ENCODE data around the gene RPUSD4. TPM values are rescaled to one million over a fixed set of nuclear protein-coding genes. Genes with fewer than 3 reads are reported as not detected.

RPUSD4 gene
- polyA plus RNA-seq, 1 of the 3 experiments (the other 2 are of a cell fraction) = 18.0 TPM

DNA sequence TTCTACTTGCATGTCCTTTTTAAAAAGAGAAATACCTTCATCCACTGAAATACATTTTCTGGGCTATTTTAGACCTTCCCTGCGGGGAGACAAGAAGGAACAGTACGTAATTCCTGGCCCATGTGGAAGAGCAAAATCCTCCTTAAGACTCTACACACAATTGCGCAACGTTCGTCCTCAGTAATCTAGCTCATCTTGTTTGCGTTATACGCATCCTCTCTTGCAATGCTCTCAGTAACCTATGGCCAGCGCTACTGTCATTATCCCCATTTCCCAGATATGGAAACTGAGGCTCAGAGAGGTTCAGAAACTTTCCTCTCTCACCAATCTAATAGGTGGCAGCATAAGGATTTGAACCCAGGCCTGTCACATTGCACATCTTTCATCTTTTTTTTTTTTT lies 54.6 kb downstream of the RPUSD4 start:
- Histone ChIP-seq H2AFZ (ENCODE audit: low read depth) (no peak overlapping the region), H3K36me3 (replicated peaks in 1 of 2; ENCODE audit: control insufficient read depth in 1 of 2, insufficient read depth in 2 of 2, low read length in 1 of 2) (no peaks in the 10 kb centered on the region), H3F3A (replicated peaks; ENCODE audit: insufficient read depth) (no peaks in the 10 kb centered on the region), H3K79me2 (ENCODE audit: insufficient read depth) (no peaks in the 10 kb centered on the region), H3K9me2 (no peaks in the 10 kb centered on the region), H3K4me2 (no peak overlapping the region), H3K27me3 (ENCODE audit: insufficient read depth) (no peaks in the 10 kb centered on the region), H3K9ac (no peak overlapping the region), H3K4me3 (ENCODE audit: low read depth in 2 of 2, low read length in 1 of 2) (no peak overlapping the region), H3K4me1 (ENCODE audit: control insufficient read depth in 1 of 2, insufficient read depth in 2 of 2, low read depth in 1 of 2, low read length in 1 of 2) (peaks cover 0 to 28% of the 10 kb centered on the region in 2 experiments; a peak in 1 of 4 replicates), H3K9me3 (no peaks in the 10 kb centered on the region; the same call in 1 of the 2 replicates), H4K20me1 (ENCODE audit: insufficient read depth) (no peaks in the 10 kb centered on the region), H3K27ac (ENCODE audit: low read depth in 2 of 2, low read length in 1 of 2) (no peak overlapping the region)
- ChIA-PET POLR2A (no interaction called here), CTCF (no interaction called here)
- no peak for DNase-seq
- TF ChIP-seq SIN3A (IDR thresholded peaks at IDR 0.05; ENCODE audit: borderline replicate concordance, low read depth, low read length) (no peak), ELF1 (IDR thresholded peaks at IDR 0.05) (no peak), MEF2A (IDR thresholded peaks at IDR 0.05; ENCODE audit: borderline replicate concordance, low read depth) (no peak), TEAD4 (IDR thresholded peaks at IDR 0.05; ENCODE audit: borderline replicate concordance, insufficient read depth) (no peak), GABPA (IDR thresholded peaks at IDR 0.05; ENCODE audit: low read depth) (no peak)
- TF ChIP-seq, protein P1, sequence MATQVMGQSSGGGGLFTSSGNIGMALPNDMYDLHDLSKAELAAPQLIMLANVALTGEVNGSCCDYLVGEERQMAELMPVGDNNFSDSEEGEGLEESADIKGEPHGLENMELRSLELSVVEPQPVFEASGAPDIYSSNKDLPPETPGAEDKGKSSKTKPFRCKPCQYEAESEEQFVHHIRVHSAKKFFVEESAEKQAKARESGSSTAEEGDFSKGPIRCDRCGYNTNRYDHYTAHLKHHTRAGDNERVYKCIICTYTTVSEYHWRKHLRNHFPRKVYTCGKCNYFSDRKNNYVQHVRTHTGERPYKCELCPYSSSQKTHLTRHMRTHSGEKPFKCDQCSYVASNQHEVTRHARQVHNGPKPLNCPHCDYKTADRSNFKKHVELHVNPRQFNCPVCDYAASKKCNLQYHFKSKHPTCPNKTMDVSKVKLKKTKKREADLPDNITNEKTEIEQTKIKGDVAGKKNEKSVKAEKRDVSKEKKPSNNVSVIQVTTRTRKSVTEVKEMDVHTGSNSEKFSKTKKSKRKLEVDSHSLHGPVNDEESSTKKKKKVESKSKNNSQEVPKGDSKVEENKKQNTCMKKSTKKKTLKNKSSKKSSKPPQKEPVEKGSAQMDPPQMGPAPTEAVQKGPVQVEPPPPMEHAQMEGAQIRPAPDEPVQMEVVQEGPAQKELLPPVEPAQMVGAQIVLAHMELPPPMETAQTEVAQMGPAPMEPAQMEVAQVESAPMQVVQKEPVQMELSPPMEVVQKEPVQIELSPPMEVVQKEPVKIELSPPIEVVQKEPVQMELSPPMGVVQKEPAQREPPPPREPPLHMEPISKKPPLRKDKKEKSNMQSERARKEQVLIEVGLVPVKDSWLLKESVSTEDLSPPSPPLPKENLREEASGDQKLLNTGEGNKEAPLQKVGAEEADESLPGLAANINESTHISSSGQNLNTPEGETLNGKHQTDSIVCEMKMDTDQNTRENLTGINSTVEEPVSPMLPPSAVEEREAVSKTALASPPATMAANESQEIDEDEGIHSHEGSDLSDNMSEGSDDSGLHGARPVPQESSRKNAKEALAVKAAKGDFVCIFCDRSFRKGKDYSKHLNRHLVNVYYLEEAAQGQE (IDR thresholded peaks at IDR 0.05; ENCODE audit: low read depth, low read length) = no peak
- TF ChIP-seq, protein P2, sequence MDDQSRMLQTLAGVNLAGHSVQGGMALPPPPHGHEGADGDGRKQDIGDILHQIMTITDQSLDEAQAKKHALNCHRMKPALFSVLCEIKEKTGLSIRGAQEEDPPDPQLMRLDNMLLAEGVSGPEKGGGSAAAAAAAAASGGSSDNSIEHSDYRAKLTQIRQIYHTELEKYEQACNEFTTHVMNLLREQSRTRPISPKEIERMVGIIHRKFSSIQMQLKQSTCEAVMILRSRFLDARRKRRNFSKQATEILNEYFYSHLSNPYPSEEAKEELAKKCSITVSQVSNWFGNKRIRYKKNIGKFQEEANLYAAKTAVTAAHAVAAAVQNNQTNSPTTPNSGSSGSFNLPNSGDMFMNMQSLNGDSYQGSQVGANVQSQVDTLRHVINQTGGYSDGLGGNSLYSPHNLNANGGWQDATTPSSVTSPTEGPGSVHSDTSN (IDR thresholded peaks at IDR 0.05) = no peak
- WGBS (ENCODE audit: low lambda C conversion rate) = 94% methylated on average over 8 of the region's 8 CpGs

DNA sequence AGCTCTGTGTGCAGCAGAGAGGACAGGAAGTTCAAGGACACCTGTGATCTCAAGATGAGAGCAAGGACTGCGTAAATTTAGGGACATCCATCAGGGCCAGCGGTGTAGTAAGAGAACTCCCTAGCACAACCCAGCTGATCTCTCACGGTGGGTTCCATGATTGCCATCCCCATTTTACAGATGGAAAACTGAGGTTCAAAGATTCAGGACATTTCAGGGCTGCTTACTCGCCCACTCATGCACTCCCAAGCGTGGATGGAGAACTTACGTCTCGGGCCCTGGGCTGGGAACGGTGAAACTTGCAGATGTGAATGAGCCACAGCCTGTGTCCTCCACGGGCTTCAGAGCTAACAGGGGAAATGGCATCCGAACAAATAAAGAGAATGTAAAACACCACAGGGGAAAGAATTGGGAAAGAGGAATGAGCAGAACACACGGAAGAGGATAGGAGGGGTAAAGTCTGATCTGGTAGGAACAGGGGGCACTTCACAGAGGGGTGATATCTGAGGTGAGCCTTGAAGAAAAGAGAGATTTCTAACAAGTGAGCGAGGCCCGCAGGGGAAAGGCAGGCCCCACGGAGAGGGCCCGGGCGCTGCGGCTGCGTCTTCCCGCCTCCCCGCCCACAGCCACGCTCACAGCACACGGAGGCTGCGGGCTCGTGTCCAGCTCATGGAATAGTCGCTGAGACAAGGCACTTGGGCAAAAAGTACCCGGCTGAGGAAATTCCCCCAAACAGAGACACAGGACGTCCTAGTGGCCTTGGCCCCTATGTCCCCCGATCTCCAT lies 55.9 kb downstream of the RPUSD4 start:
- TF ChIP-seq MEF2A (IDR thresholded peaks at IDR 0.05; ENCODE audit: borderline replicate concordance, low read depth) (no peak), RAD21 (IDR thresholded peaks at IDR 0.05; ENCODE audit: low read length) (no peak), GABPA (IDR thresholded peaks at IDR 0.05; ENCODE audit: low read depth) (no peak), FOSL2 (IDR thresholded peaks at IDR 0.05; ENCODE audit: borderline replicate concordance, low read depth) (no peak)
- TF ChIP-seq, protein P3, sequence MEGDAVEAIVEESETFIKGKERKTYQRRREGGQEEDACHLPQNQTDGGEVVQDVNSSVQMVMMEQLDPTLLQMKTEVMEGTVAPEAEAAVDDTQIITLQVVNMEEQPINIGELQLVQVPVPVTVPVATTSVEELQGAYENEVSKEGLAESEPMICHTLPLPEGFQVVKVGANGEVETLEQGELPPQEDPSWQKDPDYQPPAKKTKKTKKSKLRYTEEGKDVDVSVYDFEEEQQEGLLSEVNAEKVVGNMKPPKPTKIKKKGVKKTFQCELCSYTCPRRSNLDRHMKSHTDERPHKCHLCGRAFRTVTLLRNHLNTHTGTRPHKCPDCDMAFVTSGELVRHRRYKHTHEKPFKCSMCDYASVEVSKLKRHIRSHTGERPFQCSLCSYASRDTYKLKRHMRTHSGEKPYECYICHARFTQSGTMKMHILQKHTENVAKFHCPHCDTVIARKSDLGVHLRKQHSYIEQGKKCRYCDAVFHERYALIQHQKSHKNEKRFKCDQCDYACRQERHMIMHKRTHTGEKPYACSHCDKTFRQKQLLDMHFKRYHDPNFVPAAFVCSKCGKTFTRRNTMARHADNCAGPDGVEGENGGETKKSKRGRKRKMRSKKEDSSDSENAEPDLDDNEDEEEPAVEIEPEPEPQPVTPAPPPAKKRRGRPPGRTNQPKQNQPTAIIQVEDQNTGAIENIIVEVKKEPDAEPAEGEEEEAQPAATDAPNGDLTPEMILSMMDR (IDR thresholded peaks at IDR 0.05) = no peak
- Histone ChIP-seq H3K36me3 (replicated peaks in 1 of 2; ENCODE audit: control insufficient read depth in 1 of 2, insufficient read depth in 2 of 2, low read length in 1 of 2) (no peaks in the 10 kb centered on the region), H3K27ac (ENCODE audit: low read depth in 2 of 2, low read length in 1 of 2) (no peak overlapping the region), H3K79me2 (ENCODE audit: insufficient read depth) (no peaks in the 10 kb centered on the region), H3K4me2 (no peak overlapping the region), H3K4me3 (ENCODE audit: low read depth in 2 of 2, low read length in 1 of 2) (no peak overlapping the region), H3K9me2 (no peaks in the 10 kb centered on the region), H4K20me1 (ENCODE audit: insufficient read depth) (no peaks in the 10 kb centered on the region), H3K4me1 (ENCODE audit: control insufficient read depth in 1 of 2, insufficient read depth in 2 of 2, low read depth in 1 of 2, low read length in 1 of 2) (peaks cover 0 to 27% of the 10 kb centered on the region in 2 experiments; a peak in 1 of 4 replicates), H3K9me3 (no peaks in the 10 kb centered on the region; the same call in 1 of the 2 replicates), H3F3A (replicated peaks; ENCODE audit: insufficient read depth) (no peaks in the 10 kb centered on the region), H3K27me3 (ENCODE audit: insufficient read depth) (no peaks in the 10 kb centered on the region), H3K9ac (no peak overlapping the region), H2AFZ (ENCODE audit: low read depth) (no peak overlapping the region)
- POLR2A ChIA-PET = interaction anchor here (0.6 kb wide), 1 partner anchor 21 kb away, joined by 6 read pairs; no protein-coding TSS in a partner anchor
- no peak for DNase-seq
- 86% methylated on average over 27 of the region's 28 CpGs for WGBS (ENCODE audit: low lambda C conversion rate)
- CTCF ChIA-PET = no interaction called here

All from SK-N-SH (cell line).